GM18508 (cell line): ENCODE data around the gene ZDHHC8.

Experiments
- ATAC-seq: cut with Tn5 transposase; IDR thresholded peaks from one replicate; pipeline ENCODE4 v1.9.1; 2021; ENCODE audit warnings: moderate number of reproducible peaks; ENCODE audit not compliant: insufficient read depth, unreplicated experiment

Gene ZDHHC8

GRCh38 chr22:20095521-20095920 lies 36.1 kb upstream of the ZDHHC8 start:
- no peak for ATAC-seq

- no peak for ATAC-seq
Observed at GRCh38 chr22:20096574-20097420, 34.8 kb upstream of the ZDHHC8 start.

GRCh38 chr22:20099099-20099711 lies 32.4 kb upstream of the ZDHHC8 start:
- no peak for ATAC-seq

- ATAC-seq: no peak
Observed at GRCh38 chr22:20101638-20102037, 30.0 kb upstream of the ZDHHC8 start.

GRCh38 chr22:20102203-20102780 lies 29.3 kb upstream of the ZDHHC8 start:
- ATAC-seq: no peak

GRCh38 chr22:20105456-20106204 lies 26.0 kb upstream of the ZDHHC8 start:
- ATAC-seq: no peak

- no peak for ATAC-seq
Observed at GRCh38 chr22:20106205-20106848, 25.3 kb upstream of the ZDHHC8 start.

- no peak for ATAC-seq
Observed at GRCh38 chr22:20106849-20107237, 24.8 kb upstream of the ZDHHC8 start.

GRCh38 chr22:20107471-20107901 lies 24.1 kb upstream of the ZDHHC8 start:
- ATAC-seq: no peak

GRCh38 chr22:20107951-20108756 lies 23.4 kb upstream of the ZDHHC8 start:
- no peak for ATAC-seq

GRCh38 chr22:20108757-20109230 lies 22.8 kb upstream of the ZDHHC8 start:
- no peak for ATAC-seq

- no peak for ATAC-seq
Observed at GRCh38 chr22:20109411-20110358, 21.9 kb upstream of the ZDHHC8 start.

- no peak for ATAC-seq
Observed at GRCh38 chr22:20110359-20110985, 21.1 kb upstream of the ZDHHC8 start.

GRCh38 chr22:20111045-20111688 lies 20.4 kb upstream of the ZDHHC8 start:
- no peak for ATAC-seq

GRCh38 chr22:20111689-20112622 lies 19.6 kb upstream of the ZDHHC8 start:
- ATAC-seq: no peak
